HG02798 (cell line): ENCODE results near the gene TSSK6.

ENCODE experiments used
- ATAC-seq: cut with Tn5 transposase; IDR thresholded peaks from one replicate; pipeline ENCODE4 v1.9.1; 2021; ENCODE audit warnings: mild to moderate bottlenecking; ENCODE audit not compliant: unreplicated experiment, poor library complexity

Gene TSSK6

GRCh38 chr19:19510432-19510831 is 4.9 kb downstream of the TSSK6 start:
- ATAC-seq = no peak

GRCh38 chr19:19508217-19508616 is 7.1 kb downstream of the TSSK6 start:
- no peak for ATAC-seq

- ATAC-seq = no peak
Measured at GRCh38 chr19:19507354-19507753, 8.0 kb downstream of the TSSK6 start.

GRCh38 chr19:19506592-19506991 is 8.8 kb downstream of the TSSK6 start:
- no peak for ATAC-seq

- no peak for ATAC-seq
Measured at GRCh38 chr19:19505669-19506326, 9.6 kb downstream of the TSSK6 start.

- no peak for ATAC-seq
Measured at GRCh38 chr19:19504754-19505668, 10.3 kb downstream of the TSSK6 start.

- no peak for ATAC-seq
Measured at GRCh38 chr19:19502808-19503602, 12.3 kb downstream of the TSSK6 start.

GRCh38 chr19:19502281-19502680 is 13.1 kb downstream of the TSSK6 start:
- ATAC-seq = no peak

GRCh38 chr19:19501798-19502197 is 13.6 kb downstream of the TSSK6 start:
- ATAC-seq = no peak

GRCh38 chr19:19500975-19501644 is 14.2 kb downstream of the TSSK6 start:
- ATAC-seq = no peak

- no peak for ATAC-seq
Measured at GRCh38 chr19:19499272-19499995, 15.9 kb downstream of the TSSK6 start.

- no peak for ATAC-seq
Measured at GRCh38 chr19:19498255-19498991, 16.9 kb downstream of the TSSK6 start.

GRCh38 chr19:19495614-19496603 is 19.4 kb downstream of the TSSK6 start:
- no peak for ATAC-seq

- no peak for ATAC-seq
Measured at GRCh38 chr19:19493841-19494546, 21.4 kb downstream of the TSSK6 start.

GRCh38 chr19:19492026-19492610 is 23.2 kb downstream of the TSSK6 start:
- ATAC-seq = no peak

- no peak for ATAC-seq
Measured at GRCh38 chr19:19491321-19492025, 23.9 kb downstream of the TSSK6 start.
